ENCODE measurements around the gene FLT3LG.

GRCh38 chr19:49436381-49437017 is 37.5 kb upstream of the FLT3LG start:
- TF ChIP-seq CTCF (IDR thresholded peaks at IDR 0.05; ENCODE audit: low read depth, low read length) = no peak
- no peak for TF ChIP-seq EZH2phosphoT487 (IDR thresholded peaks at IDR 0.05; ENCODE audit: low read depth)

Data from OCI-LY3 (cell line).